ENCODE data around the gene AFF3. TPM values are rescaled to one million over a fixed set of nuclear protein-coding genes. Genes with fewer than 3 reads are reported as not detected.

The AFF3 gene
- total and polyA plus RNA-seq, 2 of the 13 experiments (the other 11 are each of a cell fraction or from before 2014, with no cell fraction given) = not detected

- POLR2A ChIA-PET = no interaction called here
Observed at GRCh38 chr2:99858951-99859596, 283.3 kb downstream of the AFF3 start.

More at GRCh38 chr2:99858951-99859596, 283.3 kb downstream of the AFF3 start:
- H3K4me2 ChIP-seq (ENCODE audit: low read depth, low read length) = no peak overlapping the region
- CTCF ChIA-PET (ENCODE audit: low intra/inter-chr PET ratio, low total read pairs) = no interaction called here
- no TSS peak for BruUV-seq (replicated peaks)
- H3K27me3 ChIP-seq (ENCODE audit: control insufficient read depth in 1 of 2, insufficient read depth in 2 of 2, low read length in 2 of 2) = no peaks in the 10 kb centered on the region
- DNase-seq (ENCODE audit: low spot score) (no peak), FAIRE-seq (no peak), ATAC-seq (no peak)
- 59% methylated on average over 6 of the region's 6 CpGs for WGBS (ENCODE audit: low lambda C conversion rate)
- TF ChIP-seq CC2D1A (CRISPR knock-in tag; IDR thresholded peaks at IDR 0.05) (no peak), ZNF646 (CRISPR knock-in tag; IDR thresholded peaks at IDR 0.05) (no peak), WIZ (CRISPR knock-in tag; IDR thresholded peaks at IDR 0.05) (no peak), RXRB (CRISPR knock-in tag; IDR thresholded peaks at IDR 0.05; ENCODE audit: borderline replicate concordance) (no peak)
- no peaks in the 10 kb centered on the region for H4K20me1 ChIP-seq (ENCODE audit: insufficient read depth, low read length)
- H3K9ac ChIP-seq (ENCODE audit: insufficient read depth, low read depth, low read length) = no peak overlapping the region
- H3K27ac ChIP-seq (ENCODE audit: extremely low read length, insufficient read depth, low read length) = no peak overlapping the region
- H3K4me1 ChIP-seq (ENCODE audit: insufficient read depth, low read length) = no peaks in the 10 kb centered on the region
- in situ Hi-C loops (cut with HindIII; ENCODE audit: extremely low pct_ligation_motif_present, low pct_unique_long_range_greater_than_20kb) = no loop called here
- H3K9me3 ChIP-seq (ENCODE audit: low read length) = no peaks in the 10 kb centered on the region
- H3K36me3 ChIP-seq (replicated peaks in 1 of 2; ENCODE audit: control insufficient read depth in 1 of 2, insufficient read depth in 2 of 2, low read length in 2 of 2) = no peaks in the 10 kb centered on the region
- no peak overlapping the region for H2AFZ ChIP-seq (ENCODE audit: low read length)
- no peak overlapping the region for H3K4me3 ChIP-seq (replicated peaks in 1 of 3; ENCODE audit: insufficient read depth in 1 of 3, low read depth in 2 of 3, low read length in 3 of 3)
- intact Hi-C loops (cut with micrococcal nuclease; ENCODE audit: unreplicated experiment) = no loop called here
- H3K79me2 ChIP-seq (ENCODE audit: insufficient read depth, low read length) = no peaks in the 10 kb centered on the region

Data from HepG2 (cell line).